ENCODE data around the gene NR2C2. TPM values are rescaled to one million over a fixed set of nuclear protein-coding genes. Genes with fewer than 3 reads are reported as not detected.
A peak's percentile ranks its signal among the peaks of the same experiment; 100 is the strongest.

Gene NR2C2
- total RNA-seq, 1 donor from 2014 or later = 40.0 TPM

GRCh38 chr3:14946739-14947099 lies 664 bp upstream of the NR2C2 start:
- peaks cover 38% of the 10 kb centered on the region for H3K4me1 ChIP-seq
- TF ChIP-seq CTCF (IDR thresholded peaks at IDR 0.05) (no peak), POLR2A (IDR thresholded peaks at IDR 0.05) (no peak), POLR2AphosphoS5 (IDR thresholded peaks at IDR 0.05; ENCODE audit: insufficient read depth in 1 of 2, low read depth in 1 of 2) (no peak)
- H3K4me3 ChIP-seq = peak overlapping the region; percentile 89 to 96
- no peak for DNase-seq (ENCODE audit: extremely low spot score in 2 of 2)
- peak overlapping the region; percentile 96 for H3K27ac ChIP-seq
- intact Hi-C loops (cut with DNase I) = no loop called here
- H3K9me3 ChIP-seq = no peaks in the 10 kb centered on the region
- H3K36me3 ChIP-seq = peaks cover 0 to 23% of the 10 kb centered on the region in 2 donors
- H3K27me3 ChIP-seq = no peaks in the 10 kb centered on the region

- DNase-seq (ENCODE audit: extremely low spot score in 2 of 2) = peak; percentile 97 to 98
- no peak for TF ChIP-seq CTCF (IDR thresholded peaks at IDR 0.05)
- TF ChIP-seq POLR2A (IDR thresholded peaks at IDR 0.05) = no peak
- TF ChIP-seq POLR2AphosphoS5 (IDR thresholded peaks at IDR 0.05; ENCODE audit: insufficient read depth in 1 of 2, low read depth in 1 of 2) = peak; percentile 64 to 87
- H3K36me3 ChIP-seq = peaks cover 0 to 23% of the 10 kb centered on the region in 2 donors
- H3K4me3 ChIP-seq = peak overlapping the region; percentile 89 to 96
- no peaks in the 10 kb centered on the region for H3K9me3 ChIP-seq
- peaks cover 38% of the 10 kb centered on the region for H3K4me1 ChIP-seq
- H3K27me3 ChIP-seq = no peaks in the 10 kb centered on the region
- peak overlapping the region; percentile 96 for H3K27ac ChIP-seq
- intact Hi-C loops (cut with DNase I) = no loop called here
Observed at GRCh38 chr3:14947886-14948608, 664 bp downstream of the NR2C2 start.

GRCh38 chr3:14948609-14949038 lies 1.2 kb downstream of the NR2C2 start:
- H3K9me3 ChIP-seq = no peaks in the 10 kb centered on the region
- no peak for DNase-seq (ENCODE audit: extremely low spot score in 2 of 2)
- H3K27me3 ChIP-seq = no peaks in the 10 kb centered on the region
- intact Hi-C loops (cut with DNase I) = no loop called here
- H3K4me3 ChIP-seq = peak overlapping the region; percentile 89 to 96
- peak overlapping the region; percentile 96 for H3K27ac ChIP-seq
- TF ChIP-seq POLR2AphosphoS5 (IDR thresholded peaks at IDR 0.05; ENCODE audit: insufficient read depth in 1 of 2, low read depth in 1 of 2) (no peak), CTCF (IDR thresholded peaks at IDR 0.05) (no peak), POLR2A (IDR thresholded peaks at IDR 0.05) (no peak)
- peaks cover 34% of the 10 kb centered on the region for H3K4me1 ChIP-seq
- peaks cover 0 to 19% of the 10 kb centered on the region in 2 donors for H3K36me3 ChIP-seq

- TF ChIP-seq CTCF (IDR thresholded peaks at IDR 0.05) = no peak
- TF ChIP-seq POLR2AphosphoS5 (IDR thresholded peaks at IDR 0.05; ENCODE audit: insufficient read depth in 1 of 2, low read depth in 1 of 2) = no peak
- no peak for TF ChIP-seq POLR2A (IDR thresholded peaks at IDR 0.05)
- H3K4me3 ChIP-seq = peak overlapping the region; percentile 89 to 96
- H3K36me3 ChIP-seq = peaks cover 0 to 14% of the 10 kb centered on the region in 2 donors
- H3K27ac ChIP-seq = peak overlapping the region; percentile 96
- H3K4me1 ChIP-seq = peaks cover 31% of the 10 kb centered on the region
- no peak for DNase-seq (ENCODE audit: extremely low spot score in 2 of 2)
- intact Hi-C loops (cut with DNase I) = no loop called here
- H3K9me3 ChIP-seq = no peaks in the 10 kb centered on the region
- H3K27me3 ChIP-seq = no peaks in the 10 kb centered on the region
Observed at GRCh38 chr3:14949126-14949525, 1.7 kb downstream of the NR2C2 start.

GRCh38 chr3:14950274-14950673 lies 2.9 kb downstream of the NR2C2 start:
- TF ChIP-seq POLR2AphosphoS5 (IDR thresholded peaks at IDR 0.05; ENCODE audit: insufficient read depth in 1 of 2, low read depth in 1 of 2) (no peak), CTCF (IDR thresholded peaks at IDR 0.05) (no peak), POLR2A (IDR thresholded peaks at IDR 0.05) (no peak)
- H3K27ac ChIP-seq = no peak overlapping the region
- peaks cover 0 to 3% of the 10 kb centered on the region in 2 donors for H3K36me3 ChIP-seq
- no peak overlapping the region for H3K4me3 ChIP-seq
- H3K9me3 ChIP-seq = no peaks in the 10 kb centered on the region
- peaks cover 31% of the 10 kb centered on the region for H3K4me1 ChIP-seq
- intact Hi-C loops (cut with DNase I) = no loop called here
- DNase-seq (ENCODE audit: extremely low spot score in 2 of 2) = no peak
- no peaks in the 10 kb centered on the region for H3K27me3 ChIP-seq
